Measurements from ENCODE around the gene METTL2B.
"Not testable (repeated sequence)": the region's sequence is repeated elsewhere in the genome, so short reads cannot be mapped to it uniquely, and the experiment has no call there.

DNA sequence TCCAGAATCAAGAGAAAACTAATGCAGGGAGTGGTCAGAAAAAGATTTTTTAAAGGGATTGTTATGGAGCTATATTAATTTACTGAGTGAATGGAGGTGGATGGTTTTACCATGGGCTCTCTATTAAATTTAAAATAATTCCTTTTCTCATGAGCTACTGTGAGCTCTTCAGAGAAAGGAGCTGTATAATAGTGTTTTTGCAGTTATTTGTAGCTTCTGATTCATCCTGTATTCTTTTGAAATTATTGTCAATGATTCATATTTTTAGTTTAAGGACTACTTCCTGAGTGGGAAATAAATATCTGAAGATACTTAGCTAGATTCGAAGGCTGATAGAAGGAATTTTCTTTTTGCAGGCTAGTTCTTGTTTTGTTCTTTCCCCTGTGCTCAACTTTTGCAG is 56.4 kb downstream of the METTL2B start:
- TF ChIP-seq, protein P1, sequence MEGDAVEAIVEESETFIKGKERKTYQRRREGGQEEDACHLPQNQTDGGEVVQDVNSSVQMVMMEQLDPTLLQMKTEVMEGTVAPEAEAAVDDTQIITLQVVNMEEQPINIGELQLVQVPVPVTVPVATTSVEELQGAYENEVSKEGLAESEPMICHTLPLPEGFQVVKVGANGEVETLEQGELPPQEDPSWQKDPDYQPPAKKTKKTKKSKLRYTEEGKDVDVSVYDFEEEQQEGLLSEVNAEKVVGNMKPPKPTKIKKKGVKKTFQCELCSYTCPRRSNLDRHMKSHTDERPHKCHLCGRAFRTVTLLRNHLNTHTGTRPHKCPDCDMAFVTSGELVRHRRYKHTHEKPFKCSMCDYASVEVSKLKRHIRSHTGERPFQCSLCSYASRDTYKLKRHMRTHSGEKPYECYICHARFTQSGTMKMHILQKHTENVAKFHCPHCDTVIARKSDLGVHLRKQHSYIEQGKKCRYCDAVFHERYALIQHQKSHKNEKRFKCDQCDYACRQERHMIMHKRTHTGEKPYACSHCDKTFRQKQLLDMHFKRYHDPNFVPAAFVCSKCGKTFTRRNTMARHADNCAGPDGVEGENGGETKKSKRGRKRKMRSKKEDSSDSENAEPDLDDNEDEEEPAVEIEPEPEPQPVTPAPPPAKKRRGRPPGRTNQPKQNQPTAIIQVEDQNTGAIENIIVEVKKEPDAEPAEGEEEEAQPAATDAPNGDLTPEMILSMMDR (IDR thresholded peaks at IDR 0.05), result not testable (repeated sequence)
- not testable (repeated sequence) for TF ChIP-seq POLR2A (IDR thresholded peaks at IDR 0.05)
